Measurements from ENCODE around the gene NGEF.

The NGEF gene

DNA sequence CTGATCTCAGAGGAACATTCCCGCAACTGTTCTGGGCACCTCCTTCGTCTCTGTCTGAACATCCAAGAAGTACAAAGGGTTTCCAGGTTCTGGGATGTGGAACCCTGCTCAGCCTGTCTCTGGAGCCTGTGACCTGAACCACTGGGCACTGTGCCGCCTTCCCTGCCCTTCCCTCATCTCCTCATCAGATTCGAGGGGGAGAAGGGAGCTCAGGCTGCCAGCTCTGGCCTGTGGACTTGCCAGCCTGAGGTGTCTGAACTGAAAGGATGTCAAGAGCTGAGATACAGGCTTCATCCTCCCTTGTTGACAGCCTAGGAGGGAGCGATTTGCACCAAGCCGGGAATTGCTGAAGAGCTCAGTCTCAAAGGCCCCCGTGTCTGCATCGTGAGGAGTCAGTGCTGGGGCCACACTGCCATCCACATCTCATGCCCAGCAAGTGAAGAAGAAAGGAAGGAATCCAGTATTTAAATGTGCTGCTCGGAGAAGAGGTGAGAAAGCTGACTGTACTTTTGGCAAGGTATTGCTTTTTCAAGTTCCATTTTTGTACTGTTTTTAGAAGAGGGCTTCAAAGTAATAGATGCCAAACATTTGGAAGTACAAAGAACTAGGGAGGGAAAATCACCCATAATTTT is 32.0 kb upstream of the NGEF start:
- no peak for DNase-seq (ENCODE audit: low read depth in 3 of 3)

DNA sequence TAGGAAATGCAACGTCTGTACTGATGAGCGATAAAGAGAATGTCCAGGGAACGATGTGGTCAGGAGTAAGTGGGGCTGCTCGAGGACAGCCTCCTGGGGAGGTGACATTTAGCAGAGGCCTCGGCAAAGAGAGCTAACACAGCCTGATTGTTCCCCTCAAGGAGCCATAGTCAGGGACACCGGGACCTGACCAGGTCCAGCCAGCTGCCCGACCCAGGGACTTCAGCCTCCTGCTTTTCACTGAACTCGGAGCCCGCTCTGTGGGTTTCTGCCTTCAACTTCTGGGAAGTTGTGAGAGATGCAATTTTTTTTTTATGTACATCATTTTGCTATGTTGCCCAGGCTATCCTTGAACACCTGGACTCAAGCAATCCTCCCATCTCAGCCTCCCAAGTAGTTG is 29.5 kb upstream of the NGEF start:
- DNase-seq (ENCODE audit: low read depth in 3 of 3), result no peak

DNA sequence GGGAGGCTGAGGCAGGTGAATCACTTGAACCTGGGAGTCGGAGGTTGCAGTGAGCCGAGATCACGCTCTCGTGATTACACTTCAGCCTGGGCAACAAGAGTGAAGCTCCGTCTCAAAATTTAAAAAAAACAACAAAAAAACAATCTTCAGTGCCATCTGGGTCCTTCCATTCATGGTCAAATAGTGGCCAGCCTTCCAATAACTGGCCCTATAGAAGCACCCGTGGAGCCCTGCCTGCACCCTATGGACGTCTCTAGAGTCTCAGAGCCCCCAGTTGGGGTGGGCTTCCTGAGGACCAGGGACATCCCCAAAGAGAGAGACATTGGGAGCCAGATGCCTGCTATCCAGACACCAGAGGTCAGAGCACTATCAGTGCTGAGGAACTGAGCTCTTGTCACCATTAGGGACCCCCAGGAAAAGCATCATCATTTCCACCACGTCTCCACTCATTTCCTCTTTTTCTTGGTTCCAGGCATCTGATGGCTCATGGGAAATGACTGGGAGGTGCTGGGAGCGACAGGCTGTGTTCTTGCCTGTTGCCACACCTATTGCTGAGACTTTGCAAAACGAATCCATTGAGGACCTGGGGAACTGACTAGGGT is 28.8 kb upstream of the NGEF start:
- no peak for DNase-seq (ENCODE audit: low read depth in 3 of 3)

DNA sequence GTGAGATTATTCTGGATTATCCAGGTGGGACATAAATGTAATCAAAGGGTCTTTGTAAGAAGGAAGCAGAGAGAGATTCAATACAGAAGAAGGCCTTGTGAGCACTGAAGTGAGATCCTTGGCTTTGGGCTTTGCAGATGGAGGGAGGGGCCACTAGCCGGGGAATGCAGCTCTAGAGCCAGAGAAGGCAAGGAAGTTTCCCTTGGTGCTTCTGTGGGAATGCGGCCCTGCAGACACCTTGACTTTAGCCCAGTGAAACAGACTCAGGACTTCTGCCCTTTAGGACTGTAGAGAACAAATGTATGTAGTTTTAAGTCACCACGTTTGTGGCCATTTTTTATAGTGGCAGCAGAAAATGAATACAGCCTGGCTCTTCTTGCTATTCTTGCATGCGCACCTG is 27.5 kb upstream of the NGEF start:
- DNase-seq (ENCODE audit: low read depth in 3 of 3), result no peak

DNA sequence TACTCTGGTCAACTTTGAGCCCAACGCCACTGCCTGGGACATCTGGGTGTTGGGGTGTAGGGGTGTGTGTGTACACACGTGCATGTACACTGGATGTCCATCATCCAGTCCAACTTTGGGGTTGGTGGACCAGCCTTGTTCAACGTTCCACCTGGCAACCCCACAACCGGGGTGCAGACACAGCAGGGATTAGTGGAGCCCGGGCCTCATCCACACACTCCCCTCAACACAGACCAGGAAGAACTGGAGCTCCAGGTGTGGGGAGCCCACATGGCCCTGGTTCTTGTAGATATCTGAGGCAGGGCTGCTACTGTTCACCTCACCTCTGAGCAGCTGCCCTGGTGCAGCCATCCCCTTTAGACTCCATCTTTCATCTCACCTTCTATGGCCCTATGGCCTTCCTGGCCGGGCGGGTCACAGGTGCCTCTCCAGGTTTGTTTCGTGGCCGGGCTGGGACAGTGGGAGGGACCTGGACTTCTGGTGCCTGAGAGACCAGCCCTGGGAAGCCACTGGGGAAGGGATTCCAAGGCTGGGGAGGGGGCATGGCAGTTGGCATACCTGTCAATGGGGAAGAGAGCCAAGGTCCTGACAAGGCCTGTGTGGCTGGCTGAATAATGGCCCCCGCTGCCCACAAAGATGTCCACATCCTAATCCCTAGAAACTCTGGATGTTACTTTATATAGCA is 26.9 kb upstream of the NGEF start:
- no peak for DNase-seq (ENCODE audit: low read depth in 3 of 3)

DNA sequence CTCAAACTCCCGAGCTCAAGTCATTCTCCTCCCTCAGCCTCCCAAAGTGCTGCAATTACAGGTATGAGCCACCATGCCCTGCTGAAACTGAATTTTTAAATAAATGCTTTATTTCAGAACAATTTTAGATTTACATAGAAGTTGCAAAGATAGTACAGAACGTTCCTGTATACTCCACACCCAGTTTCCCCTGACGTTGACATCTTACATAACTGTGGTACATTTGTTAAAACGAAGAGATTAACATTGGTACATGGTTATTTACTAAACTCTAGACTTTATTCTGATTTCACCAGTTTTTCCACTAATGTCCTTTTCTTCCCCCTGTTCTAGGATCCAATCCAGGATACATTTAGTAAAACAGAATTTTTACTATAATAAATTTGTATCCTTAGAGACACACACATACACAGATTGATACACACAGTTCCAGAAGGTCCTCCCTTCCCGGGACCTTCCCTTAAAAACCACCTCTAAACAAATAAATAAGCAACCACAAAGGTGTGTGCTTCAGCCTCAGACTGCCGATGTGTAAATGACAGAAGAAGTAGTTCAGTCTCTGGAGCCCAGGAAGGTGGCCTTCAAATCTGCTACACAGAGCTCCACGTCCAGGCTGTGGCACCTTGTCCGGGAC is 26.3 kb upstream of the NGEF start:
- no peak for DNase-seq (ENCODE audit: low read depth in 3 of 3)

DNA sequence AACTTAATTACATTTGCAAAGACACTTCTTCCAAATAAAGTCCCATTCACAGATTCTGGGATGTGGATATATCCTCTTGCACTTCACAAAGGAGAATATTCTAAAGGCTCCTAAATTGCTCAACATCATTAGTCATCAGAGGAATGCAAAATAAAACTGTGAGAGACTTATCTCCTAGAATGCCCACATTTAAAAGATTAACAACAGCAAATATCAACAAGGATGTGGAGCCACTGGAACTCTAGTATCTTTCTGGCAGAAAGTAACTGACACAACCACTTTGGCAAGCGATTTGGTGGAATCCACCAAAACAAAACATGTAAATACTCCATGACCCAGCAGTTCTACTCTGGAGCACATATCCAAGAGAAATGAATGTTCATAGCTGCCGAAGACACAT is 24.0 kb upstream of the NGEF start:
- no peak for DNase-seq (ENCODE audit: low read depth in 3 of 3)

DNA sequence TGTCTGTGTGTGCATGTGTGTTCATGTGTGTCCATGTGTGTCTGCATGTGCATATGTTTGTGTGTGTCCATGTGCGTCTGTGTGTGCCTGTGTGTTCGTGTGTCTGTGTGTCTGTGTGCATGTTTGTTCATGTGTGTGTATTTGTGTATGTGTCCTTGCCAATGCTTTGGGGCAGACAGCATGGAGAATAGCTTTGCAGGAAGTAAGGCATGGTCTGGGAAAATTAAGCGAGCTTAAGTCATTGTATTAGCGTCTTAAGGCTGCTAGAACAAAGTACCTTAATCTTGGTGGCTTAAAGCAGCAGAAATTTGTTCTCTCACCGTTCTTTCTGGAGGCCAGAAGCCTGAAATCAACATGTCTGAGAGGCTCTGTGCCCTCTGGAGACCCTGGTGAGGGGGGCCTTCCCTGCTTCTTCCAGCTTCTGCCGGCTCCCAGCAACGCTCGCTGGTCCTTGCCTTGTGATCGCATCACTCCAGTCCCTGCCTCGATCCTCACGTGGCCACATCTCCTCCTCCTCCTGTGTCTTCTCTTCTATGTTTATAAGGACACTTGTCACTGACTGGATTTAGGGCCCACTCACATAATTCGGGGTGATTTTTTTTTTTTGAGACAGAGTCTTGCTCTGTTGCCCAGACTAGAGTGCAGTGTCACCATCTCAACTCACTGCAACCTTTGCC is 23.2 kb upstream of the NGEF start:
- no peak for DNase-seq (ENCODE audit: low read depth in 3 of 3)

DNA sequence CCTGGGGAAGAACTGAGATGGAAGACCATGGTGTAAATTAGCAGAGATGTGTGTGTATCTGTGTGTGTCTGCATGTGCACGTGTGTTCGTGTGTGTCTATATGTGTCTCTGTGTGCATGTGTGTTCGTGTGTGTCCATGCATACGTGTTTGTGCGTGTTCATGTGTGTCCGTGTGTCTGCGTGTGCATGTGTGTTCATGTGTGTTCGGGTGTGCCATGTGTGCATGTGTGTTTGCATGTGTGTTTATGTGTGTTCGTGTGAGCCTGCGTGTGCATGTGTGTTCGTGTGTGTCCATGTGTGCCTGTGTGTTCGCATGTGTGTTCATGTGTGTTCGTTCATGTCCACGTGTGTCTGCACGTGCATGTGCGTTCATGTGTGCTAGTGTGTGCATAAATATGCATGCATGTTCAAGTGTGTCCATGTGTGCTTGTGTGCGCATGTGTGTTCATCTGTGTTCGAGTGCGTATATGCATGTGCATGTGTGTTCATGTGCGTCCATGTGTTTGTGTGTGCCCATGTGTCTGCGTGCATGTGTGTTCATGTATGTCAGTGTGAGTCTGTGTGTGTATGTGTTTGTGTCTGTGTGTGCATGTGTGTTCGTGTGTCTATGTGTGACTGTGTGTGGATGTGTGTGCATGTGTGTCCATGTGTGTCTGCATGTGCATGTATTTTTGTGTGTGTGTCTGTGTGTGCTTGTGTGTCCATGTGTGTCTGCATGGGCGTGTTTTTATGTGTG is 22.5 kb upstream of the NGEF start:
- no peak for DNase-seq (ENCODE audit: low read depth in 3 of 3)

DNA sequence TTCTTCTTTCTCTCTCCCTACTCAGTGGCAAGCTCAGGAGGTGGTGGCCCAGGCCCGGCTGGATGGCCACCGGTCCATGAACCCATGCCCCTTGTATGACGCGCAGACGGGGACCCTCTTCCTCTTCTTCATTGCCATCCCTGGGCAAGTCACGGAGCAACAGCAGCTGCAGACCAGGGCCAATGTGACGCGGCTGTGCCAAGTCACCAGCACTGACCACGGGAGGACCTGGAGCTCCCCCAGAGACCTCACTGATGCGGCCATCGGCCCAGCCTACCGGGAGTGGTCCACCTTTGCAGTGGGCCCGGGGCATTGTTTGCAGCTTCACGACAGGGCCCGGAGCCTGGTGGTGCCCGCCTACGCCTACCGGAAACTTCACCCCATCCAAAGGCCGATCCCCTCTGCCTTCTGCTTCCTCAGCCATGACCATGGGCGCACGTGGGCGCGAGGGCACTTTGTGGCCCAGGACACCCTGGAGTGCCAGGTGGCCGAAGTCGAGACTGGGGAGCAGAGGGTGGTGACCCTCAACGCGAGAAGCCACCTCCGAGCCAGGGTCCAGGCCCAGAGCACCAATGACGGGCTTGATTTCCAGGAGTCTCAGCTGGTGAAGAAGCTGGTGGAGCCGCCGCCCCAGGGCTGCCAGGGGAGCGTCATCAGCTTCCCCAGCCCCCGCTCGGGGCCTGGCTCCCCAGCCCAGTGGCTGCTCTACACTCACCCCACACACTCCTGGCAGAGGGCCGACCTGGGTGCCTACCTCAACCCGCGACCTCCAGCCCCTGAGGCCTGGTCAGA is 21.2 kb upstream of the NGEF start:
- no peak for DNase-seq (ENCODE audit: low read depth in 3 of 3)

DNA sequence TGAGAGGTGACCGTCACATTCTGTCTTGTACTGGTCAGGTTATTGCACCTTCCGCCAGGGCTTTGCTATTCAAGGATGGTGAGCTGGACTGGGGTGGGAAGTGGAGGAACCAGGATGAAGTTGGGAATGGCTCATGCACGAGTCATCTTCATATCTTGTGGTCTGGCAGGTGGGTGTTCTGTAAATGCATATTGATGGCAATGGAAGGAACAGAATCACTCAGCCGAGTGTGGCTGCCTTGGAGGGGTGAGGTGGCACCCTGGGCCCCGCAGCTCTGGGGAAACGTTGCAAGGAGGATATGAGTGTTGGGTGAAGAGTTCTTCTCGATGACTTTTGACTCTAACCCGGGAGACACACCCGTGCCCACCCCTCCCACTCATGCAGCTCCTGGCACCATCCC is 20.6 kb upstream of the NGEF start:
- no peak for DNase-seq (ENCODE audit: low read depth in 3 of 3)

DNA sequence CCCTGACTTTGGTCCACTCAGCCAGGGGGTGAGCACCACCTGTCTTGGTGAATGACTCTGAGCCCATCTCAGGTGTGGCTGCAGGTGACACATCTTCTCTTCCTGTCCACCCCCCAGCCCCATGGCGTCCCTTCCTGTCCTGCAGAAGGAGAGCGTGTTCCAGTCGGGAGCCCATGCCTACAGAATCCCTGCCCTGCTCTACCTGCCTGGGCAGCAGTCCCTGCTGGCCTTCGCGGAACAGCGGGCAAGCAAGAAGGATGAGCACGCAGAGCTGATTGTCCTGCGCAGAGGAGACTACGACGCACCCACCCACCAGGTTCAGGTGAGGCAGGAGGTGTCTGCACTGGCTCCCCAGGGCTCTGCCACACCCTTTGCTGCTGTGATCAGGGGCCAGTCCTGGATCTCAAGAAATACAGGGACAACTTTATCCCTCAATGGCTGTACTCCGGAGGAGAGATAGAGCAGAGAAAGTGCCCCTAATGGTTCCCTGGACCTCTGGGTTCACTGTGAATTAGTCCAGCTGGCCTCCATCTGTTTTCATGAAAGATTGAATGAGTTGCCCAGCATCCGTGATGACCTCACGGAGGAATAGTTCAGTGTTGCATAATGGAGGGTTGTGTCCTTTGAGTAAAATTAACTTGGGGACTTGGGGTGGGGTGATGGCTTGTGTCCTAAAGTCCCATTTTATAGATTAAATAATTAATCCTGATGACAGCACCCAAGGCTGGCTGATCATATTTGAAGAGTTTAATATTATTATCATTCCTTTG is 19.7 kb upstream of the NGEF start, which contains the start of gene NEU2:
NEU2 (plus strand) TSS at position 122 of the 770 bp plus-strand sequence; CDS start at position 122, 0 bp downstream.
- no peak for DNase-seq (ENCODE audit: low read depth in 3 of 3)

DNA sequence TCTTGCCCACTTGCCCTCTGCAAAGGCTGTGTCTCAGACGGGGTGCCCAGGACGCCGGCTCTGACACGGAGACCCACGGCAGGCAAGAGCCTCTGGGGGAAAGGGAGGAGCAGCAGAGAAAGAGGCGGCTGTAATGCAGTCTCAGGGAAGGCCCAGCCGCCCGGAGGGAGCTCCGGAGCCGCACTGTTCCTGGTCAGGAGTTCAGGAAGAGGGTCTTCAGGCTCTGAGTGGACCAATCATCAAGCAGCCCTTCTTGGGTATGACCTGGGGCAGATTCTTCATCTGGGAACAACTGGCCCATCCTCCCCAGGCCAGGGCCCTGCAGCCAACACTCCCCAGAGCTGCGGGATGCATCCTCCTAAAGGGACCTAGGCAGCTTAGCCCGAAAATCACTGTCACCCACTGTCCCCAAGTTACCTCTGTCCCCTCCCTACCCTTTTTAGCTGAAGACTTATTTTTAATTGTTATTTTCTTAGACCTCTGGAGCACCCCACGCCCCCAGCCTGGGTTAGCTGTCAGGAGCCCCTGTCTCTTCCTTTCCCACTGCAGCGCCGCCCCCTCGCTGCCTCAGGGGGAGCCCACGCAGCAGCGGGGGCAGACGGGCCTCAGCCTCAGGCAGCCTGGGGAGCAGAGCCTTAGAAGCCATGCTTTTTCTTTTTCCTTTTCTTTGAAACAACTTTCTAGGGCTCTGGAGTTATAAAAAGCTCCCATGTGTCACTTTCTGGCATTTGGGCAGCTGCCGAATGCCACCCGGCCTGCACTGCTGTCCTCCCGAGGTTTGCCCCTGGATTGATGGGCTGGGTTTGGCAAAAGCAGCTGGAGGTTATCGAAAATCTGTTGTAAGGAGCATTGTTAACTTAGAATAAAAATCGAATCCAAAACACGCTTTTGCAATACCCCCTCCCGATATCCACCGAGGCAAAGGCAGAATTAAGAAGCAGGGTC is 18.8 kb upstream of the NGEF start:
- no peak for DNase-seq (ENCODE audit: low read depth in 3 of 3)

DNA sequence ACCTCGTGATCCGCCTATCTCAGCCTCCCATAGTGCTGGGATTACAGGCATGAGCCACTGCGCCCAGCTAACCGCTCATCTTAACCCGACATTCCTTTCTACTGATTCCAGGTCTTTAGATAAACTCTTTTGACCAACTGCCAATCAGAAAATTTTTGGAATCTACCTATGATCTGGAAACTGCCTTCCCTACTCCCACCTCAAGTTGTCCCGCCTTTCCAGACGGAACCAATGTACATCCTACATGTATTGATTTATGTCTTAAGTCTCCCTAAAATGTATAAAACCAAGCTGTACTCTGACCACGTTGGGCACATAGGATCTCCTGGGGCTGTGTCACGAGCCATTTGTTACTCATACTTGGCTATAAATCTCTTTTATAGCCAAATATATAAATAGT is 16.3 kb upstream of the NGEF start:
- no peak for DNase-seq (ENCODE audit: low read depth in 3 of 3)

DNA sequence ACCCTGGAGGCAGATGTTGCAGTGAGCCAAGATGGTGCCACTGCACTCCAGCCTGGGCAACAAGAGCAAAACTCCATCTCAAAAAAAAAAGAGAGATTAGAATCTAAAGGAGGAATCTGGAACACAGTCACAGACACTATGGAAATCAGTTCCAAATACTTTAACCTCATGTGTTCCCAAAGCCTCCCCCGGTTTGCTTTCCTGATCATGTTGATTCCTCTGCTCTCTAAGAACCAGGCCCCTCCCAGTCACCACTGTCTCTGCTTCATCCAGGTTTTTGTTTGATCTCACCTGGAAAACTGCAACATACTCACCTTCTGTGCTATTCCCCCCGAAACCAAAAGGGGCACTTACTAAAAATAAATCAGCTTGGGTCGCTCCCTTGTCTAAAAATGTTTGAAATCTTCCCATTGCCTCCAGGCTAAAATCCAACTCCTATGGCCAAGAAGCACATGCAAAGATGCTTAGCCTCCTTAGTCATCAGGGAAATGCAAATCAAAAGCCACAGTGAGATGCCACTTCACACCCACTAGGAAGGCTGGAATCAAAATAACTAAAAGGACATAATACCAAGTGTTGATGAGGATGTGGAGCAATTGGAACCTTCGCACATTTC is 13.2 kb upstream of the NGEF start:
- DNase-seq (ENCODE audit: low read depth in 3 of 3), result no peak

DNA sequence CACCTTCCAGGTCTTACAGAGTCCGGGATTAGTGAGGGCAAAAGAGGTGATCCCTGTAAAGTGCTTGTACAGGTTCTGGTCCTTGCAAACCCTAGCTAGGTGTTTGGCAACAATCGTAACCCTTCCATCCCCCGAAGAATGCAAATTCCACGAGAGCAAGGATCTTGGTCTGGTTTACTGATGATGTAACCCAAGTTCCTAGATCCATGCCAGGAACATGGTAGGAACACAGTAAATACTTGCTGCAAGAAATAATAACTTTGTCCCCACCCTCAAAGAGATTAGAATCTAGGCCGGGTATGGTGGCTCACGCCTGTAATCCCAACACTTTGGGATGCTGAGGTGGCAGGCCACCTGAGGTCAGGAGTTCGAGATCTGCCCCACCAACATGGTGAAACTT is 12.7 kb upstream of the NGEF start:
- no peak for DNase-seq (ENCODE audit: low read depth in 3 of 3)

DNA sequence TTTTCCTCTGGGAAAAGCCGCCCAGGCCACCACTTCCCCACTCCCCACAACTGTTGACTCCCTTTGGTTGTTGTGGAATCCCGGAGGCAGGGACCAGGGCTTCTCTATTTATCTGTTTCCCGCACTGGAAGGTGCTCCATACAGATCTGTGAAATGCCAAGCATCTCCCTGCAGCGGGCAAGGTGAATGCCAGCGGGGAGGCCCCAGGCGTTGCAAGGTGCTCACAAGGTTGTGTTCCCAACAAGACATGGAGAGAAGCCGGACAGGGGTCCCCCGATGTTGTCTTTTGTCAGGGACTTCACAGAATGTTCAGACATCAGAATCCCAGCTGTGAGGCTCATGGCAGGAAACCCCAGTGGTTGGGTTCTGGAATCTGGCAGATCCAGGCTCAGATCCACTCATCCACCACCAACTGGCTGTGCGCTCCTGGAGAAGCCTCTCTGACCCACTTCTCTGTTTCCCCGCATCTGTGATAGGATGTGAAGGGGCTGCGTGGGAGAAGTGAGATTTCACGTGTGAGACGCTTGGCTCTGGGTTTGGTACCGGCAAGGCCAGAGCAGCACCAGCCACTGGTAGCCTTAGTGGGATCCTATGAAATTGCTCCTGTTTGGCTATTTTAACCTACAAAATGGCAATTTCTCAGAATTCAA is 10.8 kb upstream of the NGEF start:
- DNase-seq (ENCODE audit: low read depth in 3 of 3), result no peak

Data from stimulated activated CD4-positive, alpha-beta T cell treated with anti-CD3 and anti-CD28 coated beads, TNF-alpha, amount 100 ng/mL, for 4 hours (primary cell).